ENCODE data around the gene BHLHE40. TPM values are rescaled to one million over a fixed set of nuclear protein-coding genes. Genes with fewer than 3 reads are reported as not detected.

The BHLHE40 gene
- total RNA-seq, 2 experiments from 2014 or later = 208 to 225 TPM

DNA sequence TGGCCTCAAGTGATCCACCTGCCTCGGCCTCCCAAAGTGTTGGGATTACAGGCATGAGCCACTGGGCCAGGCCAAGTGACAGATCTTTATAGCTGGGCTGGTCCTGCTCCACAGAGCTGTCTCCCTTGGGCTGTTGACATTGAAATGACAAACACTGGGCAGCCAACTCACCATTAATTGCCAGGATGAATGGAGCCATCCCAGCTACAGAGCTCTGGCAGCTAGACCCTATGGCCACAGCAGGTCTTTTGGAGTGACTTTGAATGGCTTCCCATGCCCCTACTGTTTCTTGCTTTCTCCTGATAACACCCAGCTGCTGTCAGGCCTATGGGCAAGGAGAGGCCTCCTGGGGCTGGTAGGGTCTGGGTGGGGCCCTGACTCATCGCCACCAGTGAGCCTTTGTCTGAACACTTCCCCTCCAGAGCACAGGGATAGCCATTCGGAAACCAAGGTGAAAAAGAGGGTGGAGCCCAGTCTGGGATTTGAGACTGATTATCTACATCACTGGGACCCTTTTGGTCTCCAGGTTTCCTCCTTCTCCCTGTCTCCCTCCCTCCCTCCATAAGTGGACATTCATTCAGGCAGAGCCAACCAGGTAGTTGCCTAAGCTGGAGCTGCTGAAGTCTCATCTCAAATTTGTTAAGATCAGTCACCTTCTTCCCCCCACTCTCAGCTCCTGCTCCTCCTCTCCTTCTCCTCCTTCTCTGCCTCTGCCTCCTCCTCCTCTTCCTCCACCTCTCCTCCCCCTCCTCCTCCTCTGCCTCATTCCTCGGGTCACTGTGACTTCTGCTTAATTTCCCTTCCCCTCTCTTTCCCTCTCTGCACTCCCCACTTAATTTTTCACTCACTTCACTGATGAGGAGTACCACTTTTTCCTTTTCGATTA lies 34.0 kb downstream of the BHLHE40 start:
- H3K27ac Mint-ChIP-seq = peak overlapping the region; percentile 95
- peak overlapping the region; percentile 75 for H3K4me3 Mint-ChIP-seq
- H3K4me1 Mint-ChIP-seq = peaks cover 74% of the 10 kb centered on the region
- no peaks in the 10 kb centered on the region for H3K27me3 Mint-ChIP-seq
- no peaks in the 10 kb centered on the region for H3K9me3 Mint-ChIP-seq
- POLR2A ChIA-PET = interaction anchor here (0.7 to 32.3 kb wide), 5 partner anchors 8 to 31 kb away, joined by 3 to 734 read pairs (median 12); partner anchors contain the start of gene BHLHE40
- DNase-seq (peak; percentile 28), ATAC-seq (ENCODE audit: low read depth) (no peak)
- H3K36me3 Mint-ChIP-seq = peaks cover 4% of the 10 kb centered on the region

DNA sequence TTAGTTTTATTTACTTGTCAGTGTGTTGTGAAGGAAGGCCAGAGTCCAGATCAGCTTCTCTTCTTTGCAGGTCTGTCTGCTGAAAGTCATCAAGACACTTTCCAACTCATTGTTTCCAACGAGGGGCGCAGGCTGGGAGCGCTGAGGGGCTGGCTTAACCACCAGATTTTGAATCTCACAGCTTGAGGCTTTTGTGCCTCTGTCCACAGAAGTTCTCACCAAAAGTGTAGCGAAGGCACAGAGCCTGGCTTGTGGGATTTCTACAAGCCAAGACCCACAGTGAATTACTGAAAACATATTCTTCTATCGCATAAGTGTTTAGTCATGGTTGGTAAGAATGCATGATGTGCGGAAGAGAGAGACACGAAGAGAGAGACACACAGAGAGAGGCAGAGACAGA lies 35.2 kb downstream of the BHLHE40 start:
- POLR2A ChIA-PET = interaction anchor here (32.3 kb wide), 1 partner anchor 32 kb away, joined by 734 read pairs; the partner anchor contains the start of gene BHLHE40
- peaks cover 4% of the 10 kb centered on the region for H3K36me3 Mint-ChIP-seq

DNA sequence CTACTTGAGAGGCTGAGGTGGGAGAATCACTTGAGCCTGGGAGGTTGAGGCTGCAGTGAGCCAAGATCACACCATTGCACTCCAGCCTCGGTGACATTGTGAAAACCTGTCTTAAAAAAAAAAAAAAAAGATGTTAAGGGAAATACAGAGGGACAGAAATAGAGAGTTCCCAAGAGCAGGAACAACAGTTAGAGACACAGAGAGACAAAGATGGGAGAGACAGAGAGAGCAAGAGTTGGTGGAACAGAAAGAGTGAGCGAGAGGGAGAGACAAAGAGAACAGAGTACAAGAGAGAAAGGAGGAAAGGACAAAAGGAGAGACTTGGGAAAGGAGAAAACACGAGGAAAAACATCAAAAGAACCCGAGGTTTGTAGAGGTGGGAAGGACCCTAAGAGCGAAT lies 35.8 kb downstream of the BHLHE40 start:
- peak overlapping the region; percentile 24 for H3K27ac Mint-ChIP-seq

More for the DNA sequence above, 35.2 kb downstream of the BHLHE40 start:
- peaks cover 72% of the 10 kb centered on the region for H3K4me1 Mint-ChIP-seq
- H3K4me3 Mint-ChIP-seq = peak overlapping the region; percentile 18
- DNase-seq = no peak
- H3K27ac Mint-ChIP-seq = peak overlapping the region; percentile 95
- ATAC-seq (ENCODE audit: low read depth) = no peak
- no peaks in the 10 kb centered on the region for H3K9me3 Mint-ChIP-seq
- H3K27me3 Mint-ChIP-seq = no peaks in the 10 kb centered on the region

DNA sequence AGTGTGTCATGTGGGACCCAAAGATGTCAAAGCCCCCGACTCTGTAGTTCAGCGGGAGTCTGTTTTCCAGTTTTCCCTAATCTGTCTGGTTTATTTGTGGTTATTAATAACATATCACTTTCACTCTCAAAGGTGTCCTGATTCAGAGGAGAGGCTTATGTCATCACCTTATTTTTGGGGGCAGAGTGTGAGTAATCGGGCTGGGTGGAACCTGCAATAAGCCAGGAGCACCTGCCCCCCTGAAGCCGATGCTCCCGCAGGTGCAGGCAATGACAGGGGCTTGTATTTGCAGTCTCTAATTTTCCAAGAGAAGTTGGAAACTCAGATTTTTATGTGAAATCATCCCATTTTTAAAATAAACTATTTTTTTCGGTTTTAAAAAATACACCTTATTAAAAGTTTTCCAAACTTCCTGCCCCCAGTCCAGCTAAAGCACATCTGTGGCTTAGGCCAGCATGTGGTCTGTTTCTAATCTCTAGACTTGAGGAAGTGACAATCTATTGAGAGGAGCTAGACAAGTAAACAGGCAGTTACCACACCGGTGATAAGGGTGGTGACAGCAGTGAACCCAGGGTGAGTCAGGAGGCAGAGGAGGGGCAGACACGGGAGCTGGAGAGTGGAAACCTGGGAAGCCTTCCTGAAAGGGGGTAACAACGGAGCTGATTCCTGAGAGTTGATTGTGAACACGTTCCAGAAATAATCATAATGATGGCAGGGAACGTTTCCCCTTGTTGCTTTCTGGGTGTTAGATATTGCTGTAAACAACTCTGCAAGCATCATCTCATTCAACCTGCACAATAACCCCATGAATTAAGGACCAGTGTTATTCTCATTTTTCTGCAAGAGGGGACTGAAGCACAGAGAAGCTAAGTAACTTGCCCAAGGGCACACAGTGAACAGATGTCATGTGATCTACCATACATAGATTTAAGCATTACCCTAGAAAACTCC lies 37.2 kb downstream of the BHLHE40 start:
- DNase-seq = no peak
- peak overlapping the region; percentile 56 for H3K4me3 Mint-ChIP-seq
- H3K27me3 Mint-ChIP-seq = no peaks in the 10 kb centered on the region
- peaks cover 4% of the 10 kb centered on the region for H3K36me3 Mint-ChIP-seq
- peak overlapping the region; percentile 77 for H3K27ac Mint-ChIP-seq
- H3K4me1 Mint-ChIP-seq = peaks cover 83% of the 10 kb centered on the region
- H3K9me3 Mint-ChIP-seq = no peaks in the 10 kb centered on the region
- ATAC-seq (ENCODE audit: low read depth) = peak; percentile 59
- POLR2A ChIA-PET = interaction anchor here (0.9 to 32.3 kb wide), 6 partner anchors 10 to 282 kb away, joined by 4 to 734 read pairs (median 5); partner anchors contain the start of gene BHLHE40

More for the DNA sequence above, 35.8 kb downstream of the BHLHE40 start:
- no peaks in the 10 kb centered on the region for H3K9me3 Mint-ChIP-seq
- POLR2A ChIA-PET = interaction anchor here (32.3 kb wide), 1 partner anchor 33 kb away, joined by 734 read pairs; the partner anchor contains the start of gene BHLHE40
- H3K36me3 Mint-ChIP-seq = peaks cover 4% of the 10 kb centered on the region
- ATAC-seq (ENCODE audit: low read depth) (no peak), DNase-seq (no peak)
- H3K4me1 Mint-ChIP-seq = peaks cover 76% of the 10 kb centered on the region
- no peak overlapping the region for H3K4me3 Mint-ChIP-seq
- H3K27me3 Mint-ChIP-seq = no peaks in the 10 kb centered on the region

DNA sequence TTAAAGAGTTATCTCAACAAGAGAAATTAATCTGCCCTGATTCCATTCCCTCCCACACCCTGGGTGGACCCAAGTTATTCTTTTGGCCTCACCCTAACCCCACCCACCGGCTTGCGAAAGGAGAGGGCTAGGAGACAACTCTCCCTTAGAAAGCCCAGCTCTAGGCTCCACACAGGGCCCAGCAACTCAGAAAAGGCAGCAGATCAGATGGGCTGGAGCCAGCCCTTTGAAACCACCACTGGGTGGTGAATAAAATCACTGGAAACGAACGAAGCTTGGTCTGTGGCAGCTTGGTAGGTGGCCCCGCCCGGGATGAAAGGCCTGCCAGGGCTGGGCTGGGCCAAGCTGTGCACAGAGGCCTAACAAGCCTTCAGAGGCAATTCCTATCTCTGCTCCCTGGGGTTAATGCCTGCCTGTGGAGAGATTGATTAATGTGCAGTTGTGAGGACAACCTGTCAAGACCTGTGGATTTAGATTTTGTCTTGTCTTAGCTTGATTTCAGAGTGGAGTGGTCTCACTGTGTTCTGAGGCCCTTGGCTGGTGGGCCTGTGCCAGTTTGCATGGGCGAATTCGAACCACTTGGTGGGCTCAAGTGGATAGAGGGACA lies 38.8 kb downstream of the BHLHE40 start:
- ATAC-seq (ENCODE audit: low read depth) (no peak), DNase-seq (no peak)
- Mint-ChIP-seq H3K27ac (peak overlapping the region; percentile 75), H3K27me3 (no peaks in the 10 kb centered on the region), H3K9me3 (no peaks in the 10 kb centered on the region), H3K4me3 (no peak overlapping the region), H3K36me3 (peaks cover 4% of the 10 kb centered on the region), H3K4me1 (peaks cover 78% of the 10 kb centered on the region)
- POLR2A ChIA-PET = interaction anchor here (0.5 to 32.3 kb wide), 4 partner anchors 9 to 292 kb away, joined by 4 to 734 read pairs (median 6); partner anchors contain the start of gene BHLHE40

DNA sequence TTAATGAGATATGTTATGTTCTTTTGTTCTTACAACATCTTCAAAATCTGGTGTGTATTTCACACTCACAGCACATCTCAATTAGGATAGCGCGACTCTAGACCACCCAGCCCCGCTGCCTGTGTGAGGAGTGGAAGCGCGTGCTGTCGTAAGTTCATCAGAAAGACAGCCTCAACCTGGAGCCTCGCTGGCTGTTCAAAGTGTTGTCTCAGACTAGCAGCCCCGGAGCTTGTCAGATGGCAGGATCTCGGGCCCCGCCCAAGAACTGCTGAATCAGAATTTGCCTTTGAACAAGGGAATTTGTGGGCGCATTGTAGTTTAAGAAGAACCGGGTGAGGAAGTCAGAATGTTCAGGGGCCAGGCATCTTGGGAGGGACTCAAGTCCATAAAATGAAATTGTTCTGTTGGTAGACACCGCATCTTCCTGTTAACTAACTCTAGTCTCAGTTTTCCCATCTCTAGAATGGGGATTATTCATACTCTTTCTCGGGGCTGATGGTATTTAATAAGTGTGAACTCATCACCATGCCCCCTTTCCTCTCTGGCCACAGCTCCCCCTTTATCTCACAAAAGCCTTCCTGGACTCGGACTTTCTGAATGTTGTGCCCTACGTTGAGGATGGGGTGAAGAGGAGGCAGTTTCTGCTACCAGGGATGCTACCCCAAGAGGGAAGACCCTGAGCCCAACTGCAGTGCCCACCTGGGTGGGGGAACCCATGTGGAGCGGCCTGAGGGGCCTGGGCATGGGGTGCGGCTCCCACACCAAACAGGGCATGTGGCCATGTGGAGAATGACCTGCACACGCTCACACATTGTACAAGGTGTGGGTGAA lies 40.4 kb downstream of the BHLHE40 start:
- POLR2A ChIA-PET = interaction anchor here (0.7 to 32.3 kb wide), 4 partner anchors 8 to 153 kb away, joined by 3 to 734 read pairs (median 6); partner anchors contain the start of gene BHLHE40

DNA sequence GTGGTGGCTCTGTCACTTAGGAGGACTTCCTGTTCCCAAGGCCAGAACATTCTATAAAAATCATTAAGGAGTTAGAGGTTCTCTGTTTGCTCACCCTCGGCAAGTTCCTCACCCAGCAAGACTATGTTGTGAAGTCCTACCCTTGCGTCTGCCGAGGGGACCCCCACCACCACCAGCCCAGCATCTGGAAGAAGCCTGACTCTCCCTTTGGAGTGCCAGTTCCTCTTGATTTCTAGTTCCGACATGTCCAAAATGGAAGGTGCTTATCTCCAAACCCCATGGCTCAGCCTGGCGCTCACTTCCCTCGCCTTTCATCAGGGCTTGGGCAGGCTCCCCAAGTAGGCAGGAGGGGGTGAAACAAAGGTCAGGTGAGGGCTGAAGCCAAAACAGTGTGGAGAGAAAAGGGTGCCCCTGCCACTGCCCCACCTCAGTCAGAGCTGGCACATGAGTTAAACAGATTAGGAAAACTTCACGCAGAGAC lies 41.0 kb downstream of the BHLHE40 start:
- Mint-ChIP-seq H3K36me3 (no peaks in the 10 kb centered on the region), H3K27me3 (no peaks in the 10 kb centered on the region), H3K4me1 (peaks cover 63% of the 10 kb centered on the region), H3K27ac (peak overlapping the region; percentile 91), H3K4me3 (peak overlapping the region; percentile 76), H3K9me3 (no peaks in the 10 kb centered on the region)
- DNase-seq = no peak
- POLR2A ChIA-PET = interaction anchor here (32.3 kb wide), 1 partner anchor 38 kb away, joined by 734 read pairs; the partner anchor contains the start of gene BHLHE40
- ATAC-seq (ENCODE audit: low read depth) = no peak

More for the DNA sequence above, 40.4 kb downstream of the BHLHE40 start:
- no peaks in the 10 kb centered on the region for H3K36me3 Mint-ChIP-seq
- H3K4me1 Mint-ChIP-seq = peaks cover 66% of the 10 kb centered on the region
- H3K9me3 Mint-ChIP-seq = no peaks in the 10 kb centered on the region
- peak overlapping the region; percentile 91 for H3K27ac Mint-ChIP-seq
- ATAC-seq (ENCODE audit: low read depth) (peak; percentile 86), DNase-seq (peak; percentile 71)
- H3K4me3 Mint-ChIP-seq = peak overlapping the region; percentile 76
- no peaks in the 10 kb centered on the region for H3K27me3 Mint-ChIP-seq

DNA sequence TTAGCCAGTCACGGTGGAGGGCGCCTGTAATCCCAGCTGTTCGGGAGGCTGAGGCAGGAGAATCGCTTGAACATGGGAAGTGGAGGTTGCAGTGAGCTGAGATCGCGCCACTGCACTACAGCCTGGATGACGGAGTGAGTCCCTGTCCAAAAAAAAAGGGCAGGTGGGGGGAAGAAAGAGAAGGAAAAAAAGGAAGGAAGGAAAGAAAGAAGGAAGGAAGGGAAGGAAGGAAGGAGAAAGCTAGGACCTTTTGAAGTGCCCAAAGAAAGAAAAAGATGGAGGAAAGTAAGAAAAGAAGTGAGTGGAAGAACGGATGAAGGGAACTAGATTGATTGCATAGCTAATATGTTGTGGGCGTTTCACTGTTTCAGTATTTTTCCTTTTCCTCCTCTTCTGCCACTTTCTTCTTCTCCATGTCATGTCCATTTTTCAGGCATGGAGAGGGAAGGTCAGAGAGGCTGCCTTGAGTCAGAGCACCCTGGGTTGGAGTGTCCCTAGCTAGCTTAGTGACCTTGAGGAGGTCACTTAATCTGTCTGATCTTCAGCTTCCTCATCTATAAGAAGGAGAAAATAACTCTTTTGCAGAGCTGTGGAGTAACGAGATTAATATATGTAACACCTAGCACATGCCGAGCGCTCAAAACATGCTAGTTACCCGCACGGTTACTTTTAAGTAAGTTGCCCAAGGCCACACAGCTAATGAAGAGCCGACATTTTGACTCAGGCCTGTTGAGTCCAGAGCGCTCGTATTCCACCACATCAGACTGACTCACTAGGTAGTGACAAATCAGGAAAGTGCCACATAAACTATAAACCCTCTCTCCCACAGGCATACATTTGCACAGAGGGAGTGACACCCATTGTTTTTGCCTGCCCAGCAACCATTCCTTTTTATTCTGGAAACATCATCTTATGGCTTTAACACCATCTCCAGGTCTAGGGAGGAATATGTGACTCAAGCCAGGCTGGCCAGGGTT lies 42.2 kb downstream of the BHLHE40 start:
- POLR2A ChIA-PET = interaction anchor here (0.9 to 32.3 kb wide), 5 partner anchors 9 to 167 kb away, joined by 3 to 734 read pairs (median 3); partner anchors contain the start of gene BHLHE40
- Mint-ChIP-seq H3K4me3 (peak overlapping the region; percentile 33), H3K4me1 (peaks cover 63% of the 10 kb centered on the region), H3K36me3 (no peaks in the 10 kb centered on the region), H3K27me3 (no peaks in the 10 kb centered on the region), H3K27ac (peak overlapping the region; percentile 58), H3K9me3 (no peaks in the 10 kb centered on the region)
- DNase-seq = no peak
- ATAC-seq (ENCODE audit: low read depth) = no peak

DNA sequence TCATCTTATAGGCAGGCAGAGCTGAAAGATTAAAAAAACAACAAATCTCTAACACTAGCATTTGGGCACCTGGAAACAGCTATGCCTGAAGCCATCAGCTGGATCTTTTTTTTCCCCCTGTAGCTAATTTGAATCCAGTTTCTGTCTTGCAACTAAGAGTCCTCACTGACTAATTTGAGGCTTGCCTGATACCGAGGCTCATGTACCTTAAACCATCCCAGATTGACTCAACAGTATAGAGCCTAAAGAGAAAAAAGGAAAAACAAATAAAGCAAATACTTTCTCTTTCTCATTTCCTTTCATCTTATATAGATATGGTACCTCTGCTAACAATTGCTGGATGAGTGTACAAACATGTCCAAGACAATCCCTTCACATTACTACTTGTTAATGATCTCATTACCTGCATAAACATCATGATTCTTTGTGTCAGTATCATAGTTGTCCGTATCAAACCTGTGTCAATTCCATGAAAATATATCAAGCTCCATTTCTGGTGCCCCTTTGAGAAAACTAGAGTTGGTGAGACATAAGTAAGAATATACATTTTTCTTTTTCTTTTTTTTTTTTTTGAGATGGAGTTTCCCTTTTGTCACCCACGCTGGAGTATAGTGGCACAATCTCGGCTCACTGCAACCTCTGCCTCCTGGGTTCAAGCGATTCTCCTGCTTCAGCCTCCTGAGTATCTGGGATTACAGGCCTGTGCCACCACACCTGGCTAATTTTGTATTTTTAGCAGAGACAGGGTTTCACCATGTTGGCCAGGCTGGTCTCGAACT lies 43.1 kb downstream of the BHLHE40 start:
- POLR2A ChIA-PET = interaction anchor here (0.9 to 32.3 kb wide), 5 partner anchors 10 to 166 kb away, joined by 3 to 734 read pairs (median 3); partner anchors contain the start of gene BHLHE40
- Mint-ChIP-seq H3K4me1 (peaks cover 57% of the 10 kb centered on the region), H3K9me3 (no peaks in the 10 kb centered on the region), H3K36me3 (no peaks in the 10 kb centered on the region), H3K27ac (peak overlapping the region; percentile 24), H3K4me3 (no peak overlapping the region), H3K27me3 (no peaks in the 10 kb centered on the region)
- DNase-seq (no peak), ATAC-seq (ENCODE audit: low read depth) (no peak)

Measured in activated naive CD8-positive, alpha-beta T cell treated with anti-CD3 and anti-CD28 coated beads, Interleukin-2, amount 10 ng/mL, durations not matched to agents 7 days and 5 days (primary cell).